Common myeloid progenitor, CD34-positive (primary cell): ENCODE results near the gene SLC35E1.

Source experiments
- CTCF ChIA-PET: fragments of 350-600 bp; sonication (Branson Sonifier 250); formaldehyde crosslinking; loops from one replicate; lab custom pipeline; 2021; ENCODE audit warnings: antibody characterized with exemption; lab: Charles Lee
- POLR2A ChIA-PET: fragments of 350-600 bp; sonication (Branson Sonifier 250); formaldehyde crosslinking; loops from one replicate; lab custom pipeline; 2021; ENCODE audit warnings: antibody characterized with exemption; lab: Charles Lee
- DNase-seq, 3 donors: peaks; one replicate each; pipeline versions ENCODE4 v3.0.0 to v3.0.0-alpha.2; 2013
- H3K27ac ChIP-seq, 2 experiments: 1 replicate in 1 of 2; 2 replicates in 1 of 2; pipeline ENCODE4 v1.7.0; 2013; ENCODE audit warnings: inconsistent platforms in 2 of 2, low read length in 2 of 2, mild to moderate bottlenecking in 2 of 2, low read depth in 1 of 2, moderate library complexity in 1 of 2; ENCODE audit not compliant: severe bottlenecking in 2 of 2, insufficient read depth in 1 of 2, poor library complexity in 1 of 2
- H3K27me3 ChIP-seq, 5 experiments: replicated peaks in 2 of 5; 1 replicate in 3 of 5; 2 replicates in 2 of 5; pipeline versions ENCODE4 v1.6.1 to v1.7.0; 2013; ENCODE audit warnings: low read length in 4 of 5, mild to moderate bottlenecking in 2 of 5, moderate library complexity in 2 of 5, inconsistent platforms in 1 of 5; ENCODE audit not compliant: insufficient read depth in 5 of 5, control insufficient read depth in 4 of 5
- H3K36me3 ChIP-seq, 4 experiments: 1 replicate in 2 of 4; 2 replicates in 2 of 4; pipeline versions ENCODE4 v1.6.1 to v1.7.0; 2013; ENCODE audit warnings: low read length in 3 of 4, control low read depth in 1 of 4, mild to moderate bottlenecking in 1 of 4; ENCODE audit not compliant: control insufficient read depth in 4 of 4, insufficient read depth in 4 of 4
- H3K4me1 ChIP-seq, 4 experiments: 1 replicate in 3 of 4; 2 replicates in 1 of 4; pipeline versions ENCODE4 v1.6.1 to v1.7.1; 2013; ENCODE audit warnings: low read length in 3 of 4, mild to moderate bottlenecking in 3 of 4, control low read depth in 1 of 4, inconsistent platforms in 1 of 4, moderate library complexity in 1 of 4; ENCODE audit not compliant: control insufficient read depth in 4 of 4, insufficient read depth in 4 of 4; ENCODE audit errors: control extremely low read depth in 1 of 4
- H3K4me3 ChIP-seq, 7 experiments: 1 replicate in 4 of 7; 2 replicates in 3 of 7; pipeline versions ENCODE4 v1.5.1 to v1.7.0; 2013; ENCODE audit warnings: mild to moderate bottlenecking in 7 of 7, low read length in 6 of 7, moderate library complexity in 6 of 7, inconsistent platforms in 2 of 7, low read depth in 2 of 7, control low read depth in 1 of 7; ENCODE audit not compliant: insufficient read depth in 4 of 7, control insufficient read depth in 1 of 7; ENCODE audit errors: extremely low read depth in 1 of 7
- H3K9me3 ChIP-seq, 5 experiments: 1 replicate in 4 of 5; 2 replicates in 1 of 5; pipeline versions ENCODE4 v1.6.1 to v1.7.1; 2013; ENCODE audit warnings: low read length in 4 of 5, mild to moderate bottlenecking in 2 of 5, inconsistent platforms in 1 of 5, low read depth in 1 of 5, moderate library complexity in 1 of 5; ENCODE audit not compliant: control insufficient read depth in 4 of 5, insufficient read depth in 2 of 5; ENCODE audit errors: control extremely low read depth in 1 of 5
- WGBS: methylation state at CpG from one replicate; pipeline ENCODE4 v1.1.5; 2013; ENCODE audit not compliant: insufficient coverage; 5-methylcytosine and 5-hydroxymethylcytosine counted together

Gene SLC35E1

DNA sequence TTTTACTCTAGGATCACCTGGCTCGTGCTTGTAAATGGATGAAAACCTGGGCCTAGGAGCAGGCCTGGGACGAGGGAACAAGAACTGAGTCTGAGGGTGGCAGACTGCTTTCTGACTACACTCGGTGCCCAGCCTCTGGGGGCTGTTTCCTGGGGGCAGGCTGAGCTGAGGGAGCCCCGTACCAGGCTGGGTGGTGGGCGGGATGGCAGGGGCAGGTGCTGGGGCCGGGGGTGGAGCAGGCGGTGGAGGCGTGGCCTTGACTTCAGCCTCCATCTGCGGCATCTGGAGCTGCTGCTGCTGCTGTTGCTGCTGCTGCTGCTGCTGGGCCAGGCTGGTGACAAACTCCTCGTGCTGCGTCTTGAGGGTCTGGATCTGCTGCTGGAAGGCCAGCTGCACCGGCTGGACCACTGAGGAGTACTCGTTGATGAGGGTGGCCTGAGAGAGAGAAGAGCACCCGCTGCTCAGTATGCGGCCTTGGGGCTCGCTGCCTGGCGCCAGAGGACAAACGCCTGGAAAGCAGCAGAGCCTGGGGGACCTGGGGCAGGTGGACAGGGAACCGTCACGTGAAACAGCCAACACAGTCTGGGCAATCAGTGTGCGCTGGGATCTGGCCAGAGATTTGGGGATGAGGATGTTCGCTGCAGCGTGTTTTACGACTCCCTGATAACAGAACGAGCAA, 42.6 kb downstream of the SLC35E1 start:
- peaks cover 15 to 96% (median 78%) of the 10 kb centered on the region in 4 experiments for H3K36me3 ChIP-seq
- CTCF ChIA-PET: no interaction called here
- POLR2A ChIA-PET: no interaction called here
- H3K4me3 ChIP-seq: no peak overlapping the region
- H3K27ac ChIP-seq: peak overlapping the region in 1 of 2 experiments; percentile 14
- H3K9me3 ChIP-seq: no peaks in the 10 kb centered on the region
- DNase-seq: no peak
- 96% methylated on average over 23 of the region's 25 CpGs for WGBS
- H3K27me3 ChIP-seq: no peaks in the 10 kb centered on the region
- no peaks in the 10 kb centered on the region for H3K4me1 ChIP-seq

DNA sequence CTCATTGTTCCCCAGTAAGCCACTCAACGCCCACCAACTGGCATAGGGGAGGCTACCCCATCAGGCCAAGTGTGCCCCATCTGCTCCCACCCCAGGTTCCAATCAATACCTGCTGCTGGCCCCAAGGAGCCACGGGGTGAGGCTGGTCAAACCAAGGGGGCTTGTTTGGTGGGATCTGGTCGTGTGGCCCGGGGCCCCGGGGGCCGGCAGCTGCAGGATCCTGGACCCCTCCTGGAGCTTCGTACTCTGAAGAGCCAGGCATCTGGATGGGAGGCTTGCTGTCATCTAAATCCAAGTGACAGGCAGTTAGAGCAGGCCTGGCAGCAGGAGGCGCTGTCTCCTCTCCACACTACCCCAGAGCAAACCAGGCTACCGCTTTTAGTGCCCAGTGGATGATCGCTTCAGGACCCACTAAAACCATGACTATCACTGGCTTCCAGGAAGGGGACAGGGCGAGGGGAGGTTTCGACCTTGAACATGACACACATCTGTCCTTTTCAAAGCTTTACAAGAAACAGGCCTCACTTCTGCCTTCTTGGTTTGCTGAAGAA, 44.2 kb downstream of the SLC35E1 start:
- H3K27me3 ChIP-seq: no peaks in the 10 kb centered on the region
- 98% methylated on average over 10 of the region's 12 CpGs for WGBS
- peaks cover 15 to 96% (median 76%) of the 10 kb centered on the region in 4 experiments for H3K36me3 ChIP-seq
- H3K27ac ChIP-seq: no peak overlapping the region
- H3K9me3 ChIP-seq: no peaks in the 10 kb centered on the region
- CTCF ChIA-PET: interaction anchor here (0.9 to 1.7 kb wide), 5 partner anchors 9 to 189 kb away, joined by 3 to 6 read pairs (median 3); no protein-coding TSS in a partner anchor
- no peak overlapping the region for H3K4me3 ChIP-seq
- H3K4me1 ChIP-seq: no peaks in the 10 kb centered on the region
- POLR2A ChIA-PET: no interaction called here
- peak; percentile 47 to 70 (median 63) for DNase-seq

DNA sequence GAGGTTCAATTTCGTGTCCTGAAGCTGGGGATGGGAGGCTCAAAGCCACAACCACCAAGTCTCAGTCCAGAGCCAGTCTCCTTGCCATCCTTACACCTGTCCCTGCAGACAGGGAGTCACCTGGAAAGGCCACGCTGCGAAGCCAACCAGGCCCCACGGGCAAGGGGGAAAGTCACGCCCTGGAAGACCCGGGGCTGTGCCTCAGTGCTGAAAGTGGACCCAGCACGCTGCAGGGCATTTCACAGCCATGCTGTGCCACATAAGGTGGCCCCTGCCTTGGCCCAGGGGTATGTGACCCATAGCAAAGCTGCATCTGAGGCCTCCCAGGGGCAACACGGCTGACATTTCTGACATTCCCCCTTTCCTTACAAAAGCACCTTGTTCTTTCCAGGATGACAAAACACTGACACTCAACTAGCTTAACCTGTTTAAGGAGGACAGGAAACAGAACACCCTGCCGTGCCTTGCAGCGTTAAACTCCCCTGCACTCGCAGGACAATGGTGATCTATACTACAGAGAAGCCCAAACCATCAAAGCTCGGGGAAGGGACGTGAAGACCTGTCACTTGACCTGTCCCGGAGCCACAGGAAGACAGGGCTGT, 44.8 kb downstream of the SLC35E1 start:
- no peak overlapping the region for H3K27ac ChIP-seq
- H3K4me3 ChIP-seq: no peak overlapping the region
- no peaks in the 10 kb centered on the region for H3K4me1 ChIP-seq
- no peaks in the 10 kb centered on the region for H3K9me3 ChIP-seq
- ChIA-PET POLR2A (no interaction called here), CTCF (interaction anchor here (0.7 to 1.7 kb wide), 5 partner anchors 9 to 601 kb away, joined by 3 to 6 read pairs (median 3); no protein-coding TSS in a partner anchor)
- no peak for DNase-seq
- H3K36me3 ChIP-seq: peaks cover 15 to 96% (median 76%) of the 10 kb centered on the region in 4 experiments
- 90% methylated on average over 12 of the region's 14 CpGs for WGBS
- H3K27me3 ChIP-seq: no peaks in the 10 kb centered on the region

DNA sequence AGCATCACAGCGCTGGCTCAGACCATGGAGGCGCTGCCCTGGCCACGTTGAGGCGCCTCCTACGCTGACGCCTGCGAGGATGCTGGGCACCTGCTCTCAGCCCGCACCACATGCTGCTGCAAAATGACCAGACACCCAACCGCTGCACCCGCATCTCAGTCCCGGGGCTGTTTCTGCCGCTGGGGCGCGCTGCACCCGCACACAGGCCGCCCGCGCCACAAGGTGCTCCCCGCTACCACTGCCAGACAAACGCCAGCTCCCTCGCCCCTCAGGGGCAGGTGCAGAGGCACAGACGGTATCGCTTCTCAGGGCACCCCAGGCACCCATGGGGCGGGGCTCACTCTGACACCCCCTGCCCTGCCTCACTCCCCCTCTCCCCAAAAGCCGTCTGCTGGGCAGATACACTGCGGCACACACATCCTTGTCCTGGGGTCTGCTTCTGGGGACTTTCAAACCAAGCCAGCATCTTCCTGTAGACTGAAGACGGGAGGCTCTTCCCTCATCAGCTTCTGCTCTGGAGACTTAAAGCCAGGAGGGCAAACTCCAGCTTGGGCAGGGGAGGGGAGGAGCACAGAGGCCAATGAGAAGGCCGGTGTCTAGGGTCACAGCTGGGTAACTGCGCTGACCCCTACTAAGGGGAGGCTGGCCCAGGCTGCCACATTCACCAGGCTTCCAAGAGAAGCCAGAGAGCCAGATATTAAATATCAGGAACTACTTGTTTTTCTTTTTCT, 46.3 kb downstream of the SLC35E1 start:
- WGBS: 98% methylated on average over 29 of the region's 29 CpGs
- Histone ChIP-seq H3K27ac (no peak overlapping the region), H3K4me3 (no peak overlapping the region), H3K36me3 (peaks cover 13 to 93% (median 72%) of the 10 kb centered on the region in 4 experiments), H3K27me3 (no peaks in the 10 kb centered on the region), H3K9me3 (no peaks in the 10 kb centered on the region), H3K4me1 (no peaks in the 10 kb centered on the region)
- no peak for DNase-seq
- POLR2A ChIA-PET: no interaction called here
- CTCF ChIA-PET: interaction anchor here (1.2 to 1.6 kb wide), 3 partner anchors 41 to 87 kb away, joined by 3 to 4 read pairs (median 4); no protein-coding TSS in a partner anchor

DNA sequence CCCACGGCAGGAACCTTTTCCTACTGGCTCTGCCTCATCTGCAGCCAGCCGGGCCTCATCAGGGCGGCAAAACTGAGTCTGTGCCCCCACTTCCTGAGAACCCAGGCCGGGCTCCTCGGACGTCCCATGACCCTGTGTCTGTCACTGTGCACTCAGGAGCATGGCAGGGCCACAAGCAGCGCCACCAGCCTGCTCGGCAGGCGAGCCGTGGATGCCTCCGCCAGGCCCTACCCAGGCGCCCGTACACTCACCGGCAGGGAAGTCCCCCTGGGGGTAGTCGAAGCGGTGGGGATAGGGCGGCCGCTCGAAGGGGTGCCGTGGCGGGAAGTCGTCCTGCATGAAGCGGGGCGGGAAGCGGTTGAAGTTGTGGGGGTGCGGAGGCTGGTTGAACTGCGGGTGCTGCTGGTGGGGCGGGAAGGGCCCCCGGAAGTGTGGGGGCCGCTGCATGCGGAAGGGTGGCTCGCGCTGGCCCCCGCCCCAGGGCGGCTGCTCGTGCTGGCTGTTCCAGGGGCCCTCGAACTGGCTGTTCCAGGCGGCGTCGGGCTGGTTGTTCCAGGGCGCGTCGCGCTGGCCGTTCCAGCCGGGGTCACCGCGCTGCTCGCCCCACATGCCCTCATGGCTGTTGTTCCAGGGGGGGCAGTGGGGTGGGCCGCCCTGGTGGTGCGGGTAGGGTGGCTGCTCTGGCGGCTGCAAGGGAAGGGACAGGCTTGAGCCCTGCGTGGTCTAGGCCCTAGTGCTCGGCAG, 47.1 kb downstream of the SLC35E1 start:
- no peaks in the 10 kb centered on the region for H3K9me3 ChIP-seq
- H3K4me1 ChIP-seq: no peaks in the 10 kb centered on the region
- no peaks in the 10 kb centered on the region for H3K27me3 ChIP-seq
- POLR2A ChIA-PET: no interaction called here
- peaks cover 13 to 93% (median 72%) of the 10 kb centered on the region in 4 experiments for H3K36me3 ChIP-seq
- DNase-seq: peak in 1 of 3 donors; percentile 16
- no peak overlapping the region for H3K27ac ChIP-seq
- WGBS: 97% methylated on average over 49 of the region's 54 CpGs
- CTCF ChIA-PET: interaction anchor here (1.6 kb wide), 1 partner anchor 88 kb away, joined by 3 read pairs; no protein-coding TSS in a partner anchor
- H3K4me3 ChIP-seq: no peak overlapping the region

DNA sequence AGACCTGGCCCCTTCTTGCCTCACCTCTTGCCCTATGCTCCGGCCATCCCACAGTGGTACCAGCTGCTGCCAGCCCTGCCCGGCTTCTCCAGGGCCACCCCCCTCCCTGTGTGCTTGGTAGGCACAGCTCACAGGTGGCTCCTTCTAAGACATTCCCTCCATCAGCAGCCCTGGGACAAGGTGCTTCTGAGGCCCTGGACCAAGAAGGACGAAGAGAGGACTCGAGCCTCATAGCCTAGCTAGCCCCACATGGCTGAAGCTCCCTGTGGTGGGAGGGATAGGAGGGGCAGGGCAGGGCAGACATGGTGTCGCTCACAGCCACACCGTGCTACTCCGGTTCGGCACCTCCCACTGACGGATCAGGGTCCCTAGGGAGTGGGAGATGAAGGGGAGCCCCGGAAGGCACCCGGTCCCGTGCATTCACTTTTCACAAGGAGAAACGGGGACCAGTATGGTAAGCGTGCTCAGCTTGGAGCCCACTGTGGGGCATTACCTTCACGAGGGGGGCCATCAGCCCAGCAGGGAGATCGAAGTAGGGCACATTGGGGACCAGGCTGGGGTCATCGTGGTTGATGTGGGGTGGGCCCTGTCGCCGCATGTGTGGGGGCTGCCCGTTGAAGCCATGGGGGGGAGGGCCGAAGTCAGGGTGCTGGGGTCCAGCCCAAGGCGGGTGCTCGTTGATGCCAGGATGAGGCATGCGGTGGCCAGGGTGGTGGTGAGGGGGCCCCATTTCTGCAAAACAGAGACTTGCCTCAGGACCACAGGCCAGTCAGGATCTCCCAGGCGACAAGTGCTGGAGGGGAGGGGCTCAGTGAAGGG, 49.4 kb downstream of the SLC35E1 start:
- Histone ChIP-seq H3K27ac (no peak overlapping the region), H3K4me3 (no peak overlapping the region), H3K9me3 (no peaks in the 10 kb centered on the region), H3K4me1 (no peaks in the 10 kb centered on the region), H3K27me3 (no peaks in the 10 kb centered on the region), H3K36me3 (peaks cover 6 to 95% (median 73%) of the 10 kb centered on the region in 4 experiments)
- WGBS: 97% methylated on average over 23 of the region's 25 CpGs
- no peak for DNase-seq
- POLR2A ChIA-PET: no interaction called here
- CTCF ChIA-PET: no interaction called here
